ENCODE data around the gene LTB.

DNA sequence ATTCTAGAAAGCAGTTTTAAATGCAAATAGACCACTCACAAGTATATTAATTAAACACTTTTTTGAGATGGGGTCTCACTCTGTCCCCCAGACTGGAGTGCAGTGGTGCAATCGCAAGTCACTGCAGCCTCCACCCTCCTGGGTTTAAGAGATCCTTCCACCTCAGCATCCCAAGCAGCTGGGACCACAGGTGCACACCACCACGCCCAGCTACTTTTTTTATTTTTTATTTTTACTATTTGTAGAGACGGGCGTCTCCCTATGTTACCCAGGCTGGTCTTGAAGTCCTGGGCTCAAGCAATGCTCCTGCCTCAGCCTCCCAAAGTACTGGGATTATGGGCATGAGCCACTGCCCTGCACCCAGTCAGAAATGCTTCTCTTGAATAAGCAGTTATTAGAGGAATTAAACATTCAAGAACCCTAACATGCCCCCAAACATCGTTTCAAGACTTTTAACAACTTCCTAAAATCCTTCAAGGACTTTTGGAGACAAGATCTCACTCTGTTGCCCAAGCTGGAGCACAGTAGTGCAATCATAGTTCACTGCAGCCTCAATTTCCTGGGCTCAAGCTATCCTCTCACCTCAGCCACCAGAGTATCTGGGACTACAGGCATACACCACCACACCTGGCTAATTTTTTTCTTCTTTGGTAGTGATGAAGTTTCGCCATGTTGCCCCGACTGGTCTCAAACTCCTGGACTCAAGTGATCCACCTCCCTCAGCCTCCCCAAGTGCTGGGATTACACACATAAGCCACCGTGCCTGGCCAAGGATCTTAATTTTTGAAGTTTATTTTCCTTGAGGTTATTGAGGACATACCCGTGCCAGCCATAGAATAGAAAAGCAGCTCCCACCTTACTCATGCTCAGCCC is 50.2 kb downstream of the LTB start:
- no peak for TF ChIP-seq SUZ12 (IDR thresholded peaks at IDR 0.05; ENCODE audit: extremely low read depth, insufficient read depth, insufficient read length)
- TF ChIP-seq ZNF274 (IDR thresholded peaks at IDR 0.05; ENCODE audit: low read depth, low read length) = no peak
- TF ChIP-seq YY1 (IDR thresholded peaks at IDR 0.05; ENCODE audit: insufficient read depth, insufficient read length) = no peak
